ENCODE measurements around the gene DKKL1. TPM values are rescaled to one million over a fixed set of nuclear protein-coding genes. Genes with fewer than 3 reads are reported as not detected.

Gene DKKL1
- polyA plus RNA-seq, 2 of the 4 experiments (the other 2 are of a cell fraction): 0.37 to 0.53 TPM

DNA sequence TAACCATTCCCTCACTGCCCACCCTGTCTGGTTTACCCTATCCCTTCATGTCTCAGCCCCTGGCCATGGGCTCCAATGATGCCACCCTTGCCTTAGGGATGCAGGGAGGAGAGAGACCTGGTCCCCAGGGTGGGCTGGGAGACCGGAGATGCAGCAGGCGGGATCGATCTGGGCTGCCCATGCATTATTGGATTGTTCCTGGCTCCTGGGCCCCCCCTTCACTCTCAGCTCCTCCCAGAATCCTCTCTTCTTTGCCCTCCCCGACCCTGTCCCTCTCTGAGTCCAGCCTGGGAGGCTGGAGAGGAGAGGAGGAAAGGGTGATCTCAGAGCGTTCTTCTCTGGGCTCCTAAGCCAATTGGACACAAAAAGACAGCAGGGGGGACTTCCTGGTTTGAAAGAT, 30.2 kb downstream of the DKKL1 start:
- Histone ChIP-seq H3K9me3 (no peaks in the 10 kb centered on the region), H3K4me2 (no peak overlapping the region), H3K4me3 (no peak overlapping the region), H3K4me1 (0 out of 3 replicates have a peak, but pooled peaks cover 3% of the 10 kb centered on the region), H3K27ac (no peak overlapping the region)
- WGBS (ENCODE audit: missing lambda C conversion rate): 59% methylated on average over 5 of the region's 5 CpGs
- ChIA-PET CTCF (interaction anchor here (0.7 to 10.9 kb wide), 15 partner anchors 10 to 905 kb away, joined by 3 to 244 read pairs (median 5); partner anchors contain the start of genes ALDH16A1, GFY, PIH1D1 and PTH2), POLR2A (no interaction called here)
- TF ChIP-seq, protein P1, sequence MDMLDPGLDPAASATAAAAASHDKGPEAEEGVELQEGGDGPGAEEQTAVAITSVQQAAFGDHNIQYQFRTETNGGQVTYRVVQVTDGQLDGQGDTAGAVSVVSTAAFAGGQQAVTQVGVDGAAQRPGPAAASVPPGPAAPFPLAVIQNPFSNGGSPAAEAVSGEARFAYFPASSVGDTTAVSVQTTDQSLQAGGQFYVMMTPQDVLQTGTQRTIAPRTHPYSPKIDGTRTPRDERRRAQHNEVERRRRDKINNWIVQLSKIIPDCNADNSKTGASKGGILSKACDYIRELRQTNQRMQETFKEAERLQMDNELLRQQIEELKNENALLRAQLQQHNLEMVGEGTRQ (IDR thresholded peaks at IDR 0.05): no peak
- TF ChIP-seq POLR2A (IDR thresholded peaks at IDR 0.05; ENCODE audit: low read length) (no peak), HOXB5 (CRISPR knock-in tag; IDR thresholded peaks at IDR 0.05) (no peak), POLR2AphosphoS2 (conservative IDR thresholded peaks at IDR 0.05; ENCODE audit: low read length) (no peak), NPAS2 (CRISPR knock-in tag; IDR thresholded peaks at IDR 0.05; ENCODE audit: borderline replicate concordance) (no peak), ZFP36 (IDR thresholded peaks at IDR 0.05; ENCODE audit: borderline replicate concordance, partially characterized antibody) (no peak), FOSL2 (IDR thresholded peaks at IDR 0.05) (no peak), FOSL2 (CRISPR knock-in tag; IDR thresholded peaks at IDR 0.05) (no peak)
- TF ChIP-seq, protein P2, sequence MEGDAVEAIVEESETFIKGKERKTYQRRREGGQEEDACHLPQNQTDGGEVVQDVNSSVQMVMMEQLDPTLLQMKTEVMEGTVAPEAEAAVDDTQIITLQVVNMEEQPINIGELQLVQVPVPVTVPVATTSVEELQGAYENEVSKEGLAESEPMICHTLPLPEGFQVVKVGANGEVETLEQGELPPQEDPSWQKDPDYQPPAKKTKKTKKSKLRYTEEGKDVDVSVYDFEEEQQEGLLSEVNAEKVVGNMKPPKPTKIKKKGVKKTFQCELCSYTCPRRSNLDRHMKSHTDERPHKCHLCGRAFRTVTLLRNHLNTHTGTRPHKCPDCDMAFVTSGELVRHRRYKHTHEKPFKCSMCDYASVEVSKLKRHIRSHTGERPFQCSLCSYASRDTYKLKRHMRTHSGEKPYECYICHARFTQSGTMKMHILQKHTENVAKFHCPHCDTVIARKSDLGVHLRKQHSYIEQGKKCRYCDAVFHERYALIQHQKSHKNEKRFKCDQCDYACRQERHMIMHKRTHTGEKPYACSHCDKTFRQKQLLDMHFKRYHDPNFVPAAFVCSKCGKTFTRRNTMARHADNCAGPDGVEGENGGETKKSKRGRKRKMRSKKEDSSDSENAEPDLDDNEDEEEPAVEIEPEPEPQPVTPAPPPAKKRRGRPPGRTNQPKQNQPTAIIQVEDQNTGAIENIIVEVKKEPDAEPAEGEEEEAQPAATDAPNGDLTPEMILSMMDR (IDR thresholded peaks at IDR 0.05): no peak
- TF ChIP-seq, protein P3, sequence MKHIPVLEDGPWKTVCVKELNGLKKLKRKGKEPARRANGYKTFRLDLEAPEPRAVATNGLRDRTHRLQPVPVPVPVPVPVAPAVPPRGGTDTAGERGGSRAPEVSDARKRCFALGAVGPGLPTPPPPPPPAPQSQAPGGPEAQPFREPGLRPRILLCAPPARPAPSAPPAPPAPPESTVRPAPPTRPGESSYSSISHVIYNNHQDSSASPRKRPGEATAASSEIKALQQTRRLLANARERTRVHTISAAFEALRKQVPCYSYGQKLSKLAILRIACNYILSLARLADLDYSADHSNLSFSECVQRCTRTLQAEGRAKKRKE (CRISPR knock-in tag; IDR thresholded peaks at IDR 0.05; ENCODE audit: low read depth): no peak
- TF ChIP-seq, protein P4, sequence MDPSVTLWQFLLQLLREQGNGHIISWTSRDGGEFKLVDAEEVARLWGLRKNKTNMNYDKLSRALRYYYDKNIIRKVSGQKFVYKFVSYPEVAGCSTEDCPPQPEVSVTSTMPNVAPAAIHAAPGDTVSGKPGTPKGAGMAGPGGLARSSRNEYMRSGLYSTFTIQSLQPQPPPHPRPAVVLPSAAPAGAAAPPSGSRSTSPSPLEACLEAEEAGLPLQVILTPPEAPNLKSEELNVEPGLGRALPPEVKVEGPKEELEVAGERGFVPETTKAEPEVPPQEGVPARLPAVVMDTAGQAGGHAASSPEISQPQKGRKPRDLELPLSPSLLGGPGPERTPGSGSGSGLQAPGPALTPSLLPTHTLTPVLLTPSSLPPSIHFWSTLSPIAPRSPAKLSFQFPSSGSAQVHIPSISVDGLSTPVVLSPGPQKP (IDR thresholded peaks at IDR 0.05; ENCODE audit: low read depth, low read length): no peak
- TF ChIP-seq, protein P5, sequence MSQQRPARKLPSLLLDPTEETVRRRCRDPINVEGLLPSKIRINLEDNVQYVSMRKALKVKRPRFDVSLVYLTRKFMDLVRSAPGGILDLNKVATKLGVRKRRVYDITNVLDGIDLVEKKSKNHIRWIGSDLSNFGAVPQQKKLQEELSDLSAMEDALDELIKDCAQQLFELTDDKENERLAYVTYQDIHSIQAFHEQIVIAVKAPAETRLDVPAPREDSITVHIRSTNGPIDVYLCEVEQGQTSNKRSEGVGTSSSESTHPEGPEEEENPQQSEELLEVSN (IDR thresholded peaks at IDR 0.05; ENCODE audit: borderline replicate concordance, low read depth): no peak
- TF ChIP-seq, protein P6, sequence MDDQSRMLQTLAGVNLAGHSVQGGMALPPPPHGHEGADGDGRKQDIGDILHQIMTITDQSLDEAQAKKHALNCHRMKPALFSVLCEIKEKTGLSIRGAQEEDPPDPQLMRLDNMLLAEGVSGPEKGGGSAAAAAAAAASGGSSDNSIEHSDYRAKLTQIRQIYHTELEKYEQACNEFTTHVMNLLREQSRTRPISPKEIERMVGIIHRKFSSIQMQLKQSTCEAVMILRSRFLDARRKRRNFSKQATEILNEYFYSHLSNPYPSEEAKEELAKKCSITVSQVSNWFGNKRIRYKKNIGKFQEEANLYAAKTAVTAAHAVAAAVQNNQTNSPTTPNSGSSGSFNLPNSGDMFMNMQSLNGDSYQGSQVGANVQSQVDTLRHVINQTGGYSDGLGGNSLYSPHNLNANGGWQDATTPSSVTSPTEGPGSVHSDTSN (IDR thresholded peaks at IDR 0.05): no peak
- TF ChIP-seq, protein P7, sequence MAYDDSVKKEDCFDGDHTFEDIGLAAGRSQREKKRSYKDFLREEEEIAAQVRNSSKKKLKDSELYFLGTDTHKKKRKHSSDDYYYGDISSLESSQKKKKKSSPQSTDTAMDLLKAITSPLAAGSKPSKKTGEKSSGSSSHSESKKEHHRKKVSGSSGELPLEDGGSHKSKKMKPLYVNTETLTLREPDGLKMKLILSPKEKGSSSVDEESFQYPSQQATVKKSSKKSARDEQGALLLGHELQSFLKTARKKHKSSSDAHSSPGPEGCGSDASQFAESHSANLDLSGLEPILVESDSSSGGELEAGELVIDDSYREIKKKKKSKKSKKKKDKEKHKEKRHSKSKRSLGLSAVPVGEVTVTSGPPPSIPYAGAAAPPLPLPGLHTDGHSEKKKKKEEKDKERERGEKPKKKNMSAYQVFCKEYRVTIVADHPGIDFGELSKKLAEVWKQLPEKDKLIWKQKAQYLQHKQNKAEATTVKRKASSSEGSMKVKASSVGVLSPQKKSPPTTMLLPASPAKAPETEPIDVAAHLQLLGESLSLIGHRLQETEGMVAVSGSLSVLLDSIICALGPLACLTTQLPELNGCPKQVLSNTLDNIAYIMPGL (CRISPR knock-in tag; IDR thresholded peaks at IDR 0.05; ENCODE audit: borderline replicate concordance): no peak
- DNase-seq (ENCODE audit: low read depth in 1 of 2, low spot score in 1 of 2): no peak
- no peak for FAIRE-seq
- ATAC-seq: no peak

DNA sequence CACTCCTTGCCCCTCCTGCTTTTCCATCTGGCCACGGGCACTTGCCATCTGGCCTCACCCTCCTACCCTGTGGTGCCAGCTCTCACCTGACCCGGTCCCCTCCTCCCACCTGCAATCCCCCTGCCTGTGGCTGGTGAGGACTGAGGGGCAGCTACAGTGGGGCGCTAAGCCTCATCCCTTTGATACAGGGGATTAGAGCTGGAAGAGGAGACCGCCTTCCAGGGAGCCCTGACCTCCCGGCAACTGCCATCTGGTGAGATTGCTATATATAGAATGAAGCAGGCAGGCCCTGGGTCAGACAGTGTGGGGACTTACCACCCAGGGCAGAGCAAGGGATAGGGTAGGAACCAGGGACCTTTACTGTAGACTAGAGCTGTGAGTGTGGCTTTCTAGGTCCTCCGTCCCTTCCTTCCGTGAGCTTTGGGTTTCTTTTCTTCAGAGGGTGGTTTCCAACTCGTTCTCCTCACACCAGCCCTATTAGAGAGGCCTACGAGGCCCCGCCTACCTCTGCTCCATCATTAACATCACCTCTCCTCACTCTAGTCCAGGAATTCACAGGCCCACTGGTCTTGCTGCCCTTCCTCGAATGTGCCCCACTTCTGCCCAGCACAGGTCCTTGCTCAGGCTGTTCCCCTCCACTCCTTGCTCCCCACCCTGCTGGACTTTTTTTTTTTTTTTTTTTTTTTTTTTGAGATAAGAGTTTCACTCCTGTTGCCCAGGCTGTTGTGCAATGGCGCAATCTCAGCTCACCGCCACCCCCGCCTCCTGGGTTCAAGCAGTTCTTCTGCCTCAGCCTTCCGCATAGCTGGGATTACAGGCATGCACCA, 32.1 kb downstream of the DKKL1 start:
- no peak for DNase-seq (ENCODE audit: low read depth in 1 of 2, low spot score in 1 of 2)
- 69% methylated on average over 15 of the region's 15 CpGs for WGBS (ENCODE audit: missing lambda C conversion rate)
- no peak for ATAC-seq
- TF ChIP-seq JUNB (IDR thresholded peaks at IDR 0.05): no peak
- no peak for TF ChIP-seq GATA3 (IDR thresholded peaks at IDR 0.05; ENCODE audit: borderline replicate concordance)
- TF ChIP-seq, protein P4 (IDR thresholded peaks at IDR 0.05; ENCODE audit: low read depth, low read length): no peak
- TF ChIP-seq EHMT2 (IDR thresholded peaks at IDR 0.05; ENCODE audit: low read depth): no peak
- TF ChIP-seq KDM1A (IDR thresholded peaks at IDR 0.05; ENCODE audit: low read depth): no peak
- TF ChIP-seq PHF8 (IDR thresholded peaks at IDR 0.05; ENCODE audit: borderline replicate concordance, low read depth): no peak
- TF ChIP-seq, protein P6 (IDR thresholded peaks at IDR 0.05): no peak
- TF ChIP-seq KDM5A (IDR thresholded peaks at IDR 0.05): no peak
- no peak for TF ChIP-seq HOXB5 (CRISPR knock-in tag; IDR thresholded peaks at IDR 0.05)
- TF ChIP-seq, protein P7 (CRISPR knock-in tag; IDR thresholded peaks at IDR 0.05; ENCODE audit: borderline replicate concordance): no peak
- ChIA-PET POLR2A (no interaction called here), CTCF (interaction anchor here (0.7 to 10.9 kb wide), 6 partner anchors 10 to 169 kb away, joined by 3 to 244 read pairs (median 3); partner anchors contain the start of genes ALDH16A1, PIH1D1 and SLC17A7)
- no peak overlapping the region for H3K4me2 ChIP-seq
- H3K4me1 ChIP-seq: 0 out of 3 replicates have a peak, but pooled peaks cover 3% of the 10 kb centered on the region
- no peaks in the 10 kb centered on the region for H3K9me3 ChIP-seq
- FAIRE-seq: no peak
- H3K27ac ChIP-seq: no peak overlapping the region
- no peak overlapping the region for H3K4me3 ChIP-seq

All from A549 (cell line).